ENCODE data around the gene HES4.
"Not testable (repeated sequence)": the region's sequence is repeated elsewhere in the genome, so short reads cannot be mapped to it uniquely, and the experiment has no call there.

Gene HES4

DNA sequence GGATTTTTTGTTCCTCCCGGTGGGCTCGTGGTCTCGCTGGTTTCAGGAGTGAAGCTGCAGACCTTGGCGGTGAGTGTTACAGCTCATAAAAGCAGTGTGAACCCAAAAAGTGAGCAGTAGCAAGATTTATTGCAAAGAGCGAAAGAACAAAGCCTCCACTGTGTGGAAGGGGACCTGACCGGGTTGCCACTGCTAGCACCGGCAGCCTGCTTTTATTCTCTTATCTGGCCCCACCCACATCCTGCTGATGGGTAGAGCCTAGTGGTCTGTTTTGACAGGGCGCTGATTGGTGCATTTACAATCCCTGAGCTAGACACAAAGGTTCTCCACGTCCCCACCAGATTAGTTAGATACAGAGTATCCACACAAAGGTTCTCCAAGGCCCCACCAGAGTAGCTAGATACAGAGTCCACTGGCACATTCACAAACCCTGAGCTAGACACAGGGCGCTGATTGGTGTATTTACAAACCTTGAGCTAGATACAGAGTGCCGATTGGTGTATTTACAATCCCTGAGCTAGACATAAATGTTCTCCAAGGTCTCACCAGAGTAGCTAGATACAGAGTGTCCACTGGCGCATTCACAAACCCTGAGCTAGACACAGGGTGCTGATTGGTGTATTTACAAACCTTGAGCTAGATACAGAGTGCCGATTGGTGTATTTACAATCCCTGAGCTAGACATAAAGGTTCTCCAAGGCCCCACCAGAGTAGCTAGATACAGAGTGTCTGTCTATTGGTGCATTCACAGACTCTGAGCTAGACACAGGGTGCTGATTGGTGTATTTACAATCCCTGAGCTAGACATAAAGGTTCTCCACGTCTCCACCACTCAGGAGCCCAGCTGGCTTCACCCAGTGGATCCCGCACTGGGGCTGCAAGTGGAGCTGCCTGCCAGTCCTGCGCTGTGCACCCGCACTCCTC, 17.8 kb upstream of the HES4 start:
- DNase-seq: not testable (repeated sequence)

GRCh38 chr1:1014799-1015681, 15.1 kb upstream of the HES4 start:
- DNase-seq: no peak

DNA sequence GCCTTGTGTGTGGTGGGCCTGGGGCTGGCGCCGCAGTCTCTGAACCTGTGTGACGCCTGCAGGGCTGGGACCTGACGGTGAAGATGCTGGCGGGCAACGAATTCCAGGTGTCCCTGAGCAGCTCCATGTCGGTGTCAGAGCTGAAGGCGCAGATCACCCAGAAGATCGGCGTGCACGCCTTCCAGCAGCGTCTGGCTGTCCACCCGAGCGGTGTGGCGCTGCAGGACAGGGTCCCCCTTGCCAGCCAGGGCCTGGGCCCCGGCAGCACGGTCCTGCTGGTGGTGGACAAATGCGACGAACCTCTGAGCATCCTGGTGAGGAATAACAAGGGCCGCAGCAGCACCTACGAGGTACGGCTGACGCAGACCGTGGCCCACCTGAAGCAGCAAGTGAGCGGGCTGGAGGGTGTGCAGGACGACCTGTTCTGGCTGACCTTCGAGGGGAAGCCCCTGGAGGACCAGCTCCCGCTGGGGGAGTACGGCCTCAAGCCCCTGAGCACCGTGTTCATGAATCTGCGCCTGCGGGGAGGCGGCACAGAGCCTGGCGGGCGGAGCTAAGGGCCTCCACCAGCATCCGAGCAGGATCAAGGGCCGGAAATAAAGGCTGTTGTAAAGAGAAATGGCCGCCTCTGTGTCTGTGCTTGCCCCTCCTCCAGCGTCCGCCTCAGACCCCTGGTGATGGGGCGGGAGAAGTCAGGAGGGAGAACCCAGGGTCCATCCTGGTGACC, 14.2 kb upstream of the HES4 start:
- no peak for DNase-seq

- DNase-seq: peak; percentile 83 to 90
These were observed 13.4 kb upstream of the HES4 start, which contains the start of gene ISG15 for GRCh38 chr1:1013105-1013921. TSS of gene ISG15 (plus strand) at chr1:1013497. CDS start at chr1:1013574, 77 bp downstream.

- DNase-seq: not testable (repeated sequence)
These were observed 12.8 kb upstream of the HES4 start for GRCh38 chr1:1012736-1013104.

DNA sequence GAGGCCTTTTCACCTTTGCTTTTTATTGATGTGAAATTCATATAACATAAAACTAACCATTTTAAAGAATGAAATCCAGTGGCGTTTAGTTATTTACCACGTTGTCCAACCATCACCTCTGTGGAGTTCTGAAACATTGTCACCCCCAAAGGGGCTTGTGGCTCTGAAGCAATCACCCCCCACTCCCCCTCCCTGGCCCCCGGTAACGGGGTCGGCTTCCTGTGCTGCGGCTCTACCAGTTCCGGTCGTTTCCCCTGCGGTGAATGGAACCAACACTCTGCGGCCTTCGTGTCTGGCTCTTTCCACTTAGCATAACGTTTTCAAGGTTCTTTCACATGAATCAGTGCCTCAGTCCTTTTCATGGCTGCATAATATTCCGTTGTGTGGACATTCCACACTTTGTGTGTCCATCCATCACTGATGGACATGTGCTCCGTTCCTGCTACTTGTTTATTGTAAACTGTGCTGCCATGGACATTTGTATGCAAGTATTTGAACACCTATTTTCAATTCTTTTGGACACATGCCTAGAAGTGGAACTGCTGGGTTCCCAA, 11.6 kb upstream of the HES4 start:
- DNase-seq: no peak

DNA sequence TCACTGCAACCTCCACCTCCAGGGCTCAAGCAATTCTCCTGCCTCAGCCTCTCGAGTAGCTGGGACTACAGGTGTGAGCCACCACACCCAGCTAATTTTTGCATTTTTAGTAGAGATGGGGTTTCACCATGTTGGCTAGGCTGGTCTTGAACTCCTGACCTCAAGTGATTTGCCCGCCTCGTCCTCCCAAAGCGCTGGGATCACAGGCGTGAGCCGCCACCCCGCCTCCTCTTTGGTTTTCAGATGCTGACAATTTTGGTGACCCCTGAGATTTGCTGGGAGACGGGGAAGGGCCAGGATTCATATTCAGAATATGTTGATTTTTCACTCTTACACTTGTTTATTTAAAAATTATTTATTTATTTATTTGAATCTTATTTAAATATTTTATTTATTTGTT, 10.2 kb upstream of the HES4 start:
- not testable (repeated sequence) for DNase-seq

GRCh38 chr1:1006305-1007159, 6.6 kb upstream of the HES4 start:
- no peak for DNase-seq

GRCh38 chr1:1005774-1006304, 5.9 kb upstream of the HES4 start:
- DNase-seq: no peak

GRCh38 chr1:1004780-1005697, 5.1 kb upstream of the HES4 start:
- DNase-seq: peak; percentile 19 to 54

- no peak for DNase-seq
These were observed 4.5 kb upstream of the HES4 start for GRCh38 chr1:1004420-1004779.

DNA sequence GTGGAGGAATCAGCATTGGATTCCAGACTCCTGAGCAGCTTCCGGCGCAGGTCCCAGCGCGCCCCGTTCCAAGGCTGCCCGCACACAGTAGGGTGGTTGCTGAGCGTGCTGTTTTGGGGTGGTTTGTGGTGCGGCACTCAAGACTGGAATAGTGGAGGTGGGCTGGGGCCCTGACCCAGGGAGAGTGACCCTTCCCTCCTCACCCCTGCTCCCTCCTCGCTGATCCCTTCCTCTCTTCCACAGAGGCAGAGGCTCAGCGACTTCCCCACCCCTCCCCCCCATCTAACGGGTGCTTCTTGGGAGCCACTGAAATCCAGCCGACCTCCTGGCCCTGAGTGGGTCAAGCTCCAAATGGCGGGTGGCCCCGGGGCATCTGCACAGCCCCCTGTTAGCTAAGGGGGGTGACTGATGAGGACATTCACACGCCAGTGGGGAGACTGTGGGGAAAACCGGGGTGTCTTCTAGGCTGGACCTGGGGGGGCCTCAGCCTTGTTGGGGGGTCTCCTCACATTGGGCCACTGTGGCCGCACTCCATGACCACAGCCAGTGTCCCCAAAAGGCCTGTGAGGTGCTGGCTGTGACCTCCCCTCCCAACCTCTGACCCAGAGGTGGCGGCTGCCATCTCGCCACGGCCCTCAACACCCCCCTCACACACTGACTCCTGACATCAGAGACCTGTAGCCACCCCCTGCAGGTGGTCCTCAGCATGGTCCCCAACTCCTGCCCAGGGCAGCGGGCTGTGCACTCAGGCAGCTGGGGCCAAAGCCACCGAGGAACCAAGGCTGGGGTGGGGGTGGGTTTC, 3.9 kb upstream of the HES4 start:
- DNase-seq: no peak

DNA sequence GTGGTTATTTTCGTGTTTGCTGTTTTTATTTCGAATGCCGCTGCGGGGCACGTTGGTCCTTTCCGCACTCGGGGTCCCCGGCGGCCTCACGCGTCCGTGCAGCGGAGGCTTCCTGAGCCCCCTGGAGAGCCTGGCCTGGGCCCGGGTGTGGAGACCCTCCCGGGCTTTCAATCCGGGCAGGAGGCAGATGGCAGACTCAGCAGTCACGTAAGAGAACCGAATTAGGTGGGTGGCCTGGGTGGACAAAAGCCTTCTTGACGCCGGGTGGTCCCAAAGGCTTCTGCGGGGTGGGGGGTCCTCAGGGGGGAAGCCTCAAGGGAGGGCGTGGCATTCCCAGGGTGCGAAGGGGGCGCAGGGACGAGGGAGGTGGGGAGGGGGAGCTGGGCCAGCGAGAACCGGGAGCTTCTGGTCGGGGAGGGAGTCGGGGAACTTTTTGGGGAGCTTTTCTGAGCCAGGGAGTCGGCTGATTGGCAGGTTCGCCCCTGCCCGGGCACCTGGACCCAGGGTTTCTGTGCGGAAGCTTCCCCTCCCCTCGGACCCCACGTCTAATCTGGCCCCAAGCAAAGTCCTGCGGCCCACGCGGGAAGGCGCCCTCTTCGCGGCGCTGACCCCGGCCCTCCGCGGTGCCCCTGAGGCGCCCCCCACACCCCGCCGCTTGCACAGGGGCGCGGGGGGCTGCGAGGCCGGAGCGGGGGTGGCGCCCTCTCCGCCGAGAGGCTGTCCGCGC, 1.3 kb upstream of the HES4 start:
- no peak for DNase-seq

DNA sequence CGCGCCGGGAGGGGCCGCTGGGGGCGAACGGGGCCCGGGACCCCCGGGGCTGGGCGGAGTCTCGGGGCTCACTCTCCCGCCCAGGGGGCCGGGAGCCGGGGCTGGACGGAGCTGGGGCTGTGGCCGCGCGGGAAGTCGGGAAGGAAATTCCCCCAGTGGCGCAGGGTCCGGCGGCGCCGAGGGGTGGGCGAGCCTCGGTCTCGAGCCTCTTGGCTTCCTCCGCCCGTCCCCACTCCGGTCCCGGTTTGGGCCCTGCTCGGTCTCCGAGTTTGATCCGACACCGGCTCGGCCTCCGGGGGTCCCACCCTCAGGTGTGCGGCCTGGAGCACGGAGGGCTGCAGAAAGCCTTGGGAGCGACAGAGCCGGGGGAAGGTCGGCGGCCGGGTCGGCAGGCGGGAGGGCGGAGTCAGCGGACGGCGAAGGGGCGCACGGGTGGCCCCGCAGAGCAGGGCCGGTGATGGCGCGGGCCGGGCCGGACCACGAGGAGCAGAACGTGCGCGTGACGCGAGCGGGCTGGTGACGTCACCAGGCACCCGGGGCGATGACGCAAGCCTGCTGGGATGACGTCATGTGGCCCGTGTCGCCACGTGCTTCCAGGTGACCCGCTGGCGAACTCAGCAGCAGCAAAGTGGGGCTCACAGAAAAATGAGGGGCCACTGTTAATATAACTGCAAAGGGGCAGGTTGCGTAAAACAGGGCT, 610 bp upstream of the HES4 start:
- peak; percentile 49 to 58 for DNase-seq

DNA sequence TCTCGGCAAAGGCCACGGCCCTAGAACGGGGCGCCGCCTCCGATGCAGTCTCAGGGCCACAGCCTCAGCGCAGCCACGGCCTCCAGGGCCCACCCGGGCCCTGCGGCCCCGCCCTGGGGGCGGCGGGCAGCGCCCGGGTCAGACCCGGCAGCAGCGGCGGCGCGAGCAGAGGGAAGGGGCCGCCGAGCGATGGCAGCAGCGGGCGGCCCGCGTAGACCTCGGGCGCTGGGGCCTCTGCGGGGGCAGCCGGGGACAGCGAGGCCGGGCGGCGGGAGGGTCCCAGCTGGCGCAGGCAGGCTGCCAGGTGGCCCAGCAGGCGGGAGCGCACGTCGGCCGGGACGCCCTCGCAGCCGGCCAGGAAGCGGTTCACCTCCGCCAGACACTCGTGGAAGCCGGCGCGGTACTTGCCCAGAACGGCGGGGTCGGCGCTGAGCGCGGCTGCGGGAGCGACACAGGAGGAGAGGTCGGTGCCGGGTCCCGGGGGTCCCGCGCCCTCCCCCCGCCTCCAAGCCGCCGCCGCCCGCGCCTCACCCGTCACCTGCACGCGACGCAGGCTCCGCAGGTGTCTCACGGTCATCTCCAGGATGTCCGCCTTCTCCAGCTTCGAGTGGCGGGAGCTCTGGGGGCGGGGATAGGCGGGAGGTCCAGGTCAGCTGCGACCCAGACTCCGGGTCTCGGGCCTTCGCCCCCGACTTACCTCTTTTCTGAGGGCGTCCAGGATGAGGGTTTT, 737 bp downstream of the HES4 start:
- DNase-seq: no peak

- no peak for DNase-seq
These were observed 1.2 kb downstream of the HES4 start for GRCh38 chr1:998745-998994.
